DOHH2 (cell line): ENCODE measurements around the gene SUPT4H1.

Source experiments
- H3F3A ChIP-seq: fragments of 200-600 bp; sonication (generic), shearing (Covaris generic); 2 replicates; pipeline ENCODE4 v1.6.0; 2016; ENCODE audit warnings: antibody characterized with exemption, mild to moderate bottlenecking; ENCODE audit not compliant: control insufficient read depth, insufficient read depth
- H3K27ac ChIP-seq: fragments of 200-600 bp; sonication (generic); 2 replicates; pipeline ENCODE4 v1.5.1; 2014; ENCODE audit warnings: low read depth, mild to moderate bottlenecking, low read length, moderate library complexity
- H3K27me3 ChIP-seq: fragments of 200-600 bp; sonication (generic); 2 replicates; pipeline ENCODE4 v1.6.1; 2014; ENCODE audit warnings: mild to moderate bottlenecking, low read length, mixed read lengths; ENCODE audit not compliant: control insufficient read depth
- H3K36me3 ChIP-seq: fragments of 200-600 bp; sonication (generic); 2 replicates; pipeline ENCODE4 v1.6.1; 2014; ENCODE audit warnings: mild to moderate bottlenecking, low read length, moderate library complexity, mixed read lengths; ENCODE audit not compliant: control insufficient read depth
- H3K4me1 ChIP-seq: fragments of 200-600 bp; sonication (generic); 2 replicates; pipeline ENCODE4 v1.6.1; 2014; ENCODE audit warnings: mild to moderate bottlenecking, low read length, mixed read lengths; ENCODE audit not compliant: control insufficient read depth
- H3K4me2 ChIP-seq: fragments of 200-600 bp; sonication (generic); 2 replicates; pipeline ENCODE4 v1.6.0; 2014; ENCODE audit warnings: mild to moderate bottlenecking, low read length, moderate library complexity
- H3K4me3 ChIP-seq: fragments of 200-600 bp; sonication (generic); 2 replicates; pipeline ENCODE4 v1.5.1; 2014; ENCODE audit warnings: mild to moderate bottlenecking, low read length, mixed read lengths
- H3K79me2 ChIP-seq: fragments of 200-600 bp; sonication (generic); 2 replicates; pipeline ENCODE4 v1.6.1; 2014; ENCODE audit warnings: mild to moderate bottlenecking, low read length, mixed read lengths; ENCODE audit not compliant: control insufficient read depth
- H3K9me2 ChIP-seq: fragments of 200-600 bp; sonication (generic); replicated peaks from 2 replicates; pipeline ENCODE4 v1.6.1; 2014; ENCODE audit warnings: mild to moderate bottlenecking, low read length, mixed read lengths; ENCODE audit not compliant: control insufficient read depth
- H3K9me3 ChIP-seq: fragments of 200-600 bp; sonication (generic); 2 replicates; pipeline ENCODE4 v1.6.1; 2014; ENCODE audit warnings: antibody characterized with exemption, low read length, mixed read lengths; ENCODE audit not compliant: control insufficient read depth, insufficient read depth
- H4K20me1 ChIP-seq: fragments of 200-600 bp; sonication (generic); 2 replicates; pipeline ENCODE4 v1.6.0; 2014; ENCODE audit warnings: low read depth, mild to moderate bottlenecking, antibody characterized with exemption, low read length, moderate library complexity; ENCODE audit not compliant: control insufficient read depth, insufficient read depth
- EZH2phosphoT487 ChIP-seq: fragments of 200-600 bp; sonication (generic); IDR thresholded peaks from 2 replicates; pipeline ENCODE4 v1.6.1; 2017; ENCODE audit warnings: borderline replicate concordance, mild to moderate bottlenecking, antibody characterized with exemption, low read length, moderate library complexity, mixed read lengths
- TF ChIP-seq, protein P1 (sequence below): fragments of 200-600 bp; sonication (generic); IDR thresholded peaks from one replicate; pipeline ENCODE4 v1.5.1; 2014; ENCODE audit warnings: antibody characterized with exemption, mild to moderate bottlenecking, low read depth, low read length; ENCODE audit not compliant: poor library complexity, severe bottlenecking

The SUPT4H1 gene

GRCh38 chr17:58339755-58340404 lies 12.1 kb downstream of the SUPT4H1 start:
- H3F3A ChIP-seq, result peaks cover 80% of the 10 kb centered on the region
- no peaks in the 10 kb centered on the region for H3K9me2 ChIP-seq
- H3K9me3 ChIP-seq, result no peaks in the 10 kb centered on the region
- no peaks in the 10 kb centered on the region for H3K27me3 ChIP-seq
- H3K79me2 ChIP-seq, result peaks cover 73% of the 10 kb centered on the region
- TF ChIP-seq EZH2phosphoT487, result no peak
- TF ChIP-seq, protein P1, sequence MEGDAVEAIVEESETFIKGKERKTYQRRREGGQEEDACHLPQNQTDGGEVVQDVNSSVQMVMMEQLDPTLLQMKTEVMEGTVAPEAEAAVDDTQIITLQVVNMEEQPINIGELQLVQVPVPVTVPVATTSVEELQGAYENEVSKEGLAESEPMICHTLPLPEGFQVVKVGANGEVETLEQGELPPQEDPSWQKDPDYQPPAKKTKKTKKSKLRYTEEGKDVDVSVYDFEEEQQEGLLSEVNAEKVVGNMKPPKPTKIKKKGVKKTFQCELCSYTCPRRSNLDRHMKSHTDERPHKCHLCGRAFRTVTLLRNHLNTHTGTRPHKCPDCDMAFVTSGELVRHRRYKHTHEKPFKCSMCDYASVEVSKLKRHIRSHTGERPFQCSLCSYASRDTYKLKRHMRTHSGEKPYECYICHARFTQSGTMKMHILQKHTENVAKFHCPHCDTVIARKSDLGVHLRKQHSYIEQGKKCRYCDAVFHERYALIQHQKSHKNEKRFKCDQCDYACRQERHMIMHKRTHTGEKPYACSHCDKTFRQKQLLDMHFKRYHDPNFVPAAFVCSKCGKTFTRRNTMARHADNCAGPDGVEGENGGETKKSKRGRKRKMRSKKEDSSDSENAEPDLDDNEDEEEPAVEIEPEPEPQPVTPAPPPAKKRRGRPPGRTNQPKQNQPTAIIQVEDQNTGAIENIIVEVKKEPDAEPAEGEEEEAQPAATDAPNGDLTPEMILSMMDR, result no peak
- peak overlapping the region; percentile 100 for H3K27ac ChIP-seq
- H3K36me3 ChIP-seq, result peaks cover 73% of the 10 kb centered on the region
- peak overlapping the region; percentile 78 for H3K4me3 ChIP-seq
- peak overlapping the region; percentile 98 for H3K4me2 ChIP-seq
- H4K20me1 ChIP-seq, result no peaks in the 10 kb centered on the region
- H3K4me1 ChIP-seq, result peaks cover 97% of the 10 kb centered on the region

GRCh38 chr17:58338841-58339754 lies 12.9 kb downstream of the SUPT4H1 start:
- peak overlapping the region; percentile 100 for H3K27ac ChIP-seq
- H3K9me2 ChIP-seq, result no peaks in the 10 kb centered on the region
- no peaks in the 10 kb centered on the region for H3K27me3 ChIP-seq
- H4K20me1 ChIP-seq, result no peaks in the 10 kb centered on the region
- H3K79me2 ChIP-seq, result peaks cover 79% of the 10 kb centered on the region
- H3F3A ChIP-seq, result peaks cover 82% of the 10 kb centered on the region
- TF ChIP-seq, protein P1, result no peak
- no peak for TF ChIP-seq EZH2phosphoT487
- peaks cover 65% of the 10 kb centered on the region for H3K36me3 ChIP-seq
- peak overlapping the region; percentile 78 for H3K4me3 ChIP-seq
- H3K4me1 ChIP-seq, result peaks cover 97% of the 10 kb centered on the region
- no peaks in the 10 kb centered on the region for H3K9me3 ChIP-seq
- H3K4me2 ChIP-seq, result peak overlapping the region; percentile 98

GRCh38 chr17:58338454-58338840 lies 13.6 kb downstream of the SUPT4H1 start:
- Histone ChIP-seq H3K36me3 (peaks cover 61% of the 10 kb centered on the region), H3K4me3 (peak overlapping the region; percentile 78), H3F3A (peaks cover 79% of the 10 kb centered on the region), H4K20me1 (no peaks in the 10 kb centered on the region), H3K9me2 (no peaks in the 10 kb centered on the region), H3K27me3 (no peaks in the 10 kb centered on the region), H3K9me3 (no peaks in the 10 kb centered on the region), H3K27ac (peak overlapping the region; percentile 100), H3K4me2 (peak overlapping the region; percentile 98), H3K79me2 (peaks cover 78% of the 10 kb centered on the region), H3K4me1 (peaks cover 97% of the 10 kb centered on the region)
- TF ChIP-seq, protein P1, result peak; percentile 55
- no peak for TF ChIP-seq EZH2phosphoT487
